Non-pigmented ciliary epithelial cell (primary cell): ENCODE results near the gene ARIH1.

Experiments used
- DNase-seq: peaks from one replicate; pipeline ENCODE4 v3.0.0-alpha.2; 2010; ENCODE audit warnings: low read depth

Gene ARIH1

GRCh38 chr15:72540606-72541237 lies 66.6 kb downstream of the ARIH1 start:
- no peak for DNase-seq

GRCh38 chr15:72541674-72542073 lies 67.5 kb downstream of the ARIH1 start:
- DNase-seq: no peak

GRCh38 chr15:72545156-72545555 lies 71.0 kb downstream of the ARIH1 start:
- no peak for DNase-seq

DNA sequence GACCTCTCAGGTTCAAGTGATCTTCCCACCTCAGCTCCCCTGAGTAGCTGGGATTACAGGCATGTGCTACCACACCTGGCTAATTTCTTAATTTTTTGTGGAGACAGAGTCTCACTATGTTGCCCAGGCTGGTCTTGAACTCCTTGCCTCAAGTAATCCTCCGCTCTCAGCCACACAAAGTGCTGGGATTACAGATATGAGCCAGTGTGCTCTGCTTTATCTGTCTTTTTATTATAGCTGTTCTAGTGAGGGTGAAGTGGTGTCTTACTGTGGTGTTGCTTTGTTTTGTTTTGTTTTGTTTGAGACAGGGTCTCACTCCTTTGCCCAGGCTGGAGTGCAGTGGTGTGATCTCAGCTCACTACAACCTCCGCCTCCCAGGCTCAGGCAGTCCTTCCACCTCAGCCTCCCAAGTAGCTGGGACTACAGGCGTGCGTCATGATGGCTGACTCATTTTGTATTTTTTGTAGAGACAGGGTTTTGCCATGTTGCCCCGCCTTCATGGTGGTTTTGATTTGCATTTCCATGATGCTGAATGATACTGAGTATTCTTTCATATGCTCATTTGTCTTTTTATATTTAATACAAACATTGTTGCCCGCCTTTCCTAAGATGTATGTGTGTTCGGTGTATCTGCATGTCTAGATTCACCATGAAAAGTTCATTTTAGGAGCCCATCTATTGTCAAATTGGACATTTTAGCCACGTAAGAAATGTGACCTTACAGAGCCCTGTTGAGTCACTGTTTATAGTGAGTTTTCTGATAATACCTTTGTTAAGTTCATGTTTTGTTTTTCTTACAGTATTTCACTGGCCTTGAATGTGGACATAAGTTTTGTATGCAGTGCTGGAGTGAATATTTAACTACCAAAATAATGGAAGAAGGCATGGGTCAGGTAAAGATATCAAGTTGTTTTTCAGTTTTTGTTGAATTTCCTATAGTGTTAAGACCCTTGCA lies 80.6 kb downstream of the ARIH1 start:
- peak; percentile 68 for DNase-seq

DNA sequence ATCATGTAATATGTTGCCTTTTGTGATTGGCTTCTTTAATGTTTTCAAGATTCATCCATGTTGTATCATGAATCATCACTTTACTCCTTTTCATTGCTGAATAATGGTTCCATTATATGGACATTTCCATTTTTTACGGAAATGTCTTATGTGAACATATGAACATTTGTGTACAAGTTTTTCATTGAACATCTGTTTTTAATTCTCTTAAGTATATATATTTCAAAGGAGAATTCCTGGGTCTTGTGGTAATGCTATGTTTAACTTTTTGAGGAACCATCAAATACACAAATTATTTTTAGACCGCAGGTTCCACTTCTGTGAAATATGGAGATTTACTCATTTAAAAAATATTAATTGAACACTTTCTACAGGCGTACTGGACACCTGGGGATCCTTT lies 85.7 kb downstream of the ARIH1 start:
- no peak for DNase-seq

DNA sequence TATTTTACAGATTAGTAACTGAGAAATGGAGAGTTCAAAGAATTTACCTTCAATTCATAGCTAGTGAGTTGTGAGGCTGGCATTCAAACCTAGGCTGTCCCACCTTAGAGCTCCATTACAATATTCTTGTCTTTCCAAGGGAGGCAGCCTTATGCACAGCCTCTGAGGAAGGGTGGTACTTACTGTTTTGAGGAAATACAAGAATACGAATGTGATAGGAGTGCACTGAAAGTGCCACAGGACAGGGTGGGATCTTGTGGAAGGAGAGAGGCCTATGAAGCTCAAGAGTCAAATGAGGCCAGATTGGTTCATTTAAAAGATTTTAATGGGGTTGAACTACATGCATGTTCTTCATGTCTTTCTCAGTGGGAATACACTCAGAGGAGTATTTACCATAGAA lies 86.3 kb downstream of the ARIH1 start:
- DNase-seq: no peak

GRCh38 chr15:72562386-72562785 lies 88.3 kb downstream of the ARIH1 start:
- no peak for DNase-seq

DNA sequence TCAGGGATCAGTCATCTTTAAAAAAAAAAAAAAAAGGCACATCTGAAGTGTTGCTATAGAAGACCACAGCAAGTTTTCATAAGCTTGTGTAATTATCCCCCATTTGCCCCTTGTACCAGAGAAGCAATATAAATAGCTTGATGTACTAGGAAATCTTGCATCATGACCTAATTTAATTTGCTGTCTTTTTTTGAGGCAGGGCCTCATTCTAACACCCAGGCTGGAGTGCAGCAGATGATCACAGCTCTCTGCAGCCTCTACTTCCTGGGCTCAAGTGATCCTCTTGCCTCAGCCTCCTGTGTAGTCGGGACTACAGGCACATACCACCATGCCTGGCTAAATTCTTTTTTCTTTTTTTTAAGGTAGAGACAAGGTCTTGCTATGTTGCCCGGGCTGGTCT lies 88.7 kb downstream of the ARIH1 start:
- no peak for DNase-seq

DNA sequence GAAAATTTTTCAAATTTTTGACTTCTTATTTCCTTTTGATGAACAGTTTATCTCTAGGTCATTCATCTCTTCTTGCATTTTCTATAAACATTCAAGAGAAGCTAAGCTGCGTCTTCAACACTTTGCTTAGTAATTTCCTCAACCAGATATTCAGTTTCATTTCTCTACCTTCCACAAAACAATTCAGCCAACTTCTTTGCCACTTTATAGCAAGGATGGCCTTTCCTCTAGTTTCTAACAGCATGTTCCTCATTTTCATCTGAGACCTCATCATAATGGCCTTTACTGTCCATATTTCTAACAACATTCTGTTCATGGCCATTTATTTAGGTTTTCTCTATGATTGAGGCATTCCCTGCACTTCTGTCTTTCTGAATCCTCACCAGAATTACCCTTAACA lies 90.0 kb downstream of the ARIH1 start:
- no peak for DNase-seq

DNA sequence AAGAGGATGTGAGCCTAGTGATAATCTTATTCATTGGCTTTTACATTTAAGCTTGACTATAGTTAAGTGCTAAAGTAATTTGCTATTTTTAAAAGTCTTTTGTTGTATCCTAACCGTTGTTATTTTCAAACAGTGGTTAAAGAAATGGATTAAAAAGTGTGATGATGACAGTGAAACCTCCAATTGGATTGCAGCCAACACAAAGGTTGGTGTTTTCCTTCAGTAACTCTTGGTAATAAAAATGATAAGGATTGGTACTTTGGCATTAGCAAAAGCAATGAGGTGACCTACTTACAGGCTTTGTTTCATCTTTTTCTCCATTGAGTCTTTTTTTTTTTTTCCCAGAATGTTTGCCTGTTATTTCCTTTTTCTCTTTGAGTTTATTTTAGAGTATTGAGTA lies 92.8 kb downstream of the ARIH1 start:
- no peak for DNase-seq

DNA sequence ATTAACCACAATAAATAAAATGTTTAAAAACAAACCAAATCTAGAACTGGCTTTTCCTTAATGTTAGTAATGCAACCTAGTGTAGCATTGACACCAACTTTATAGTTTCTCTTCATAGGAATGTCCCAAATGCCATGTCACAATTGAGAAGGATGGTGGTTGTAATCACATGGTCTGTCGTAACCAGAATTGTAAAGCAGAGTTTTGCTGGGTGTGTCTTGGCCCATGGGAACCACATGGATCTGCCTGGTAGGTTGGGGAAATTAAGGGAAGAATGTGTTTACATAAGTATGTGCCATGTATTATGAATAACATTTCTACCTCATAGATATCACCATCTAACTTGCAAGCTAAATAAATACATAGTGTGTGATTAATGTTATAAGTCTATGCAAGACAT lies 95.9 kb downstream of the ARIH1 start:
- DNase-seq: no peak

- DNase-seq: no peak
These were observed 105.7 kb downstream of the ARIH1 start for GRCh38 chr15:72579814-72580213.

- DNase-seq: no peak
These were observed 109.9 kb downstream of the ARIH1 start for GRCh38 chr15:72584006-72584405.

- no peak for DNase-seq
These were observed 110.9 kb downstream of the ARIH1 start for GRCh38 chr15:72585025-72585424.

DNA sequence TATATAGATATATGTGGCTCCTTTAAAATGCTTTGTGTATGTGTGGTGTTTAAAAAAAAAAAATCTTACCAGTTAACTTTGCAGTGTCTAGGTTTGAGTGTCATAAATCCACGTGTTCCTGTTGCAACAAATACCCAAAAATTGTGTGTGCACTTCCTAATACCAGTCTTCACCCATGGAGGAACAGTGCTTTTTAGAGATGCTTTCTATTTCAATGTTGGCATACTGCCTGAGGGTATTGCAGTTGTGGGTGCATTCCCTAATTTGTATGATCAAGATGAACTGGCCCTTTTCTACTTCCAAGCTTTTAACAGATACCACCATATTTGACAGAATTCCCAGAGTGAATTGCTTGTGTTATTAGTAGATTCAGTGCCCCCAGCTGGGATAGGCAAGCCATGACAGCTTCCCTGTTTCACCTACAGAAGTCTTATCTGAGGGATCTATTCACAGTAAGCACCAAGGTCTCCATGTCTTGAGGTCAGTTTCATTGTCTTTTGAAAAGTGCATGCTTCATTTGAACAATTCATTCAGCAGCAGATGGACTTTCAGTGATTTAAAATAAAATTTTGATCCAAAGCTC lies 111.4 kb downstream of the ARIH1 start:
- DNase-seq: no peak

GRCh38 chr15:72588096-72588495 lies 114.0 kb downstream of the ARIH1 start:
- DNase-seq: no peak

- DNase-seq: no peak
These were observed 116.3 kb downstream of the ARIH1 start for GRCh38 chr15:72590427-72590826.

DNA sequence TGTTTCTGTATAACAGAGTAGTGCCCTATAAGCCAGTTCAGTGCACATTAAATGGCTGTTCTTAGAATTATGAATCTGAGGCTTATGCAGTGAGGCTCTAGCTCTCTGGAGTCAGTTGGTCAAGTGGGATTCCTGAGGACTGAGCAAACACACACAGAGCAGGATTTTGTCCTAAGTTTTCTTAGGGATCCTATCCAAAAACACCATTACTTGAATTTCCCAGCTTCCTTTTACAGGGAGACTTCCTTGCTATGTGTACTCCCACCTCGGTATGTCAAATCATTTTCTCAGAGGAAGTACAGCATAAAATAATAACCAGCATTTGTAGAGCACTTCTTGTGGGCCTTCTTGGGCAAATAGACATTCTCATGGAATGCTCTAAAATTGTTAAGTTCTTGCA lies 117.2 kb downstream of the ARIH1 start:
- no peak for DNase-seq

- DNase-seq: no peak
These were observed 118.0 kb downstream of the ARIH1 start for GRCh38 chr15:72592097-72592496.

DNA sequence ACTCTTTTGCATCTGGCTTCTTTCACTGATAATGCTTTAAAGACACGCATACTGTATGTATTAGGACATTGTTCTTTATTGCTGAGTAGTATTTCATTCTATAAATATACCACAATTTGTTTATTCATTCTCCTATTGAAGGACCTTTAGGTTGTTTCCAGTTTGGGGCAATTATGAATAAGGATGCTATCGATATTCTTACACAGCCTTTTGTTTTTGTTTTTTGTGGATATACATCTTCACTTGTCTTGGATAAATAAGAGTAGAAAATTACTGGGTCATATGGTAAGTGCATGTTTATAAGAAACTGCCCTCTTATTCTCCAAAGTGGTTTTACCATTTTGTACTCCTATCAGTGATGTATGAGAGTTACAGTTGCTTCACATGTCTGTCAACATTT lies 118.5 kb downstream of the ARIH1 start:
- no peak for DNase-seq

GRCh38 chr15:72593838-72594237 lies 119.7 kb downstream of the ARIH1 start:
- DNase-seq: no peak

GRCh38 chr15:72599855-72600464 lies 125.8 kb downstream of the ARIH1 start:
- peak; percentile 22 for DNase-seq

DNA sequence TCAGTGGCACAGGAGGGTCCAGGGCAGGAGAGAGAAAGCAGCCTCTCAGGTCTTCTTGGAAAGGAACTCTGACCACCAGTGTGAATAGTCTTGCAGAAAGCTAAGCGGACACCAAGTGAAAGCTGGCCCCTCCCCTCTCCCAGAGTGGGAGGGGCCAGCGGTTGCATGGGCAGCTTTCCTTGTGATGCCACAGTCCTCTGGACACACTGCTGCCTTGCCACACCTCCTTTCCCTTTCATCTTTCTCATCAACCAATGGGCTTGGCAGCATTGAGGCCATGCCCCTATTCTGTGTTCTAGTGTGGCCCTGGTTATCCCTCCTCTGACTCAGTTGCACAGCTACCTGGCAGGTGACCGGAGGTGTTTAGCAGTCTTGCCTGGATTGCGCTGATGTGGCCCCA lies 130.7 kb downstream of the ARIH1 start:
- DNase-seq: no peak
